Measurements from ENCODE around the gene LELP1.

LELP1 gene

DNA sequence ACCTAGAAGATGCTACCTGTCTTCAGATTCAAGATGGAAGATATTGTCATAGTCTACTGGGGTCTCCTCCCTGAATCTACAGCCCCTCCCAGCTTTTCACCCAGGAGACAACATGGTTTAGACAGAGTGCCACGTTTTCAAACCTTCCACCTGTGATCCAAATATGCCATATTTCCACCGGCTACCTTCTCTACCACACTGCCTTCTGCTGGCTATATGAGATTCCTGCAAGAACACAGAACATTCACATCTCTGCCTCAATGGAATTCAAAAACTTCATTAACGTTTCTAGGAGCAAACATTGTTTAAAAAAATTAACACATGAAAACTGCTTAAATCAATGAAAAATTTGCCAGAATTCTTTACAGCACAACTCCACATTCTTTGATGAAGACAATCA, 12.9 kb upstream of the LELP1 start:
- no peaks in the 10 kb centered on the region for H3K79me2 ChIP-seq (ENCODE audit: control insufficient read depth, low read length)
- no peaks in the 10 kb centered on the region for H3K4me1 ChIP-seq (ENCODE audit: control insufficient read depth, low read length)
- TF ChIP-seq EZH2phosphoT487 (IDR thresholded peaks at IDR 0.05; ENCODE audit: borderline replicate concordance, low read length), result no peak
- TF ChIP-seq, protein P1, sequence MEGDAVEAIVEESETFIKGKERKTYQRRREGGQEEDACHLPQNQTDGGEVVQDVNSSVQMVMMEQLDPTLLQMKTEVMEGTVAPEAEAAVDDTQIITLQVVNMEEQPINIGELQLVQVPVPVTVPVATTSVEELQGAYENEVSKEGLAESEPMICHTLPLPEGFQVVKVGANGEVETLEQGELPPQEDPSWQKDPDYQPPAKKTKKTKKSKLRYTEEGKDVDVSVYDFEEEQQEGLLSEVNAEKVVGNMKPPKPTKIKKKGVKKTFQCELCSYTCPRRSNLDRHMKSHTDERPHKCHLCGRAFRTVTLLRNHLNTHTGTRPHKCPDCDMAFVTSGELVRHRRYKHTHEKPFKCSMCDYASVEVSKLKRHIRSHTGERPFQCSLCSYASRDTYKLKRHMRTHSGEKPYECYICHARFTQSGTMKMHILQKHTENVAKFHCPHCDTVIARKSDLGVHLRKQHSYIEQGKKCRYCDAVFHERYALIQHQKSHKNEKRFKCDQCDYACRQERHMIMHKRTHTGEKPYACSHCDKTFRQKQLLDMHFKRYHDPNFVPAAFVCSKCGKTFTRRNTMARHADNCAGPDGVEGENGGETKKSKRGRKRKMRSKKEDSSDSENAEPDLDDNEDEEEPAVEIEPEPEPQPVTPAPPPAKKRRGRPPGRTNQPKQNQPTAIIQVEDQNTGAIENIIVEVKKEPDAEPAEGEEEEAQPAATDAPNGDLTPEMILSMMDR (IDR thresholded peaks at IDR 0.05; ENCODE audit: low read depth, low read length, poor library complexity, severe bottlenecking), result peak; percentile 20
- H3K4me3 ChIP-seq (ENCODE audit: low read length), result no peak overlapping the region
- H3K36me3 ChIP-seq (ENCODE audit: control insufficient read depth, low read length), result no peaks in the 10 kb centered on the region
- H3K27ac ChIP-seq (ENCODE audit: low read depth, low read length), result no peak overlapping the region
- no peaks in the 10 kb centered on the region for H3K9me2 ChIP-seq (replicated peaks; ENCODE audit: control insufficient read depth, low read length)
- H3K9me3 ChIP-seq (ENCODE audit: control insufficient read depth, insufficient read depth, low read length), result no peaks in the 10 kb centered on the region
- no peaks in the 10 kb centered on the region for H4K20me1 ChIP-seq (ENCODE audit: control insufficient read depth, insufficient read depth, low read depth, low read length)
- peaks cover 11% of the 10 kb centered on the region; the same call in 1 of the 2 replicates for H3K27me3 ChIP-seq (ENCODE audit: control insufficient read depth, low read length)
- no peaks in the 10 kb centered on the region for H3F3A ChIP-seq (ENCODE audit: control insufficient read depth, insufficient read depth)
- H3K4me2 ChIP-seq (ENCODE audit: low read length), result no peak overlapping the region

DNA sequence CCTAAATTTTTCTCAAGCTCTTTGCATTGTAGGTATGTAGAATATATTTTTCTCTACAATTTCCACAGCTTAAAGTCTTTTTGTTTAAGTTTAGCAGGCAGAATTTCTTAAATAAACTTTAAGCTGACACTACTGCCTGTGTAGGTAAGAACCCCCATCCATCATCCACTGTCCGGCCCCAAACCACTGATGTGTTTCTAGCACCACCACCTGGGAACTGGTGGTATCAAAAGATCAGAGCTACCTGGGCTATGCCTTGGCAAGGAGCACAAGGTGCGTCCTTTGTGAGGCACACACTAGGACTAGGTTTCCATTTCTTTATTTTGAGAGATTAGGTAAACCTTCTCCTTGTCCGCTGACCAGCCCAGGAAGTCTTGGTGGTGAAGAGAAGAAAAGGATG, 10.5 kb upstream of the LELP1 start:
- H3K27ac ChIP-seq (ENCODE audit: low read depth, low read length), result no peak overlapping the region
- no peaks in the 10 kb centered on the region for H3F3A ChIP-seq (ENCODE audit: control insufficient read depth, insufficient read depth)
- TF ChIP-seq, protein P1 (IDR thresholded peaks at IDR 0.05; ENCODE audit: low read depth, low read length, poor library complexity, severe bottlenecking), result peak; percentile 56
- TF ChIP-seq EZH2phosphoT487 (IDR thresholded peaks at IDR 0.05; ENCODE audit: borderline replicate concordance, low read length), result no peak
- no peak overlapping the region for H3K4me3 ChIP-seq (ENCODE audit: low read length)
- H3K9me3 ChIP-seq (ENCODE audit: control insufficient read depth, insufficient read depth, low read length), result no peaks in the 10 kb centered on the region
- no peaks in the 10 kb centered on the region for H3K79me2 ChIP-seq (ENCODE audit: control insufficient read depth, low read length)
- peaks cover 11% of the 10 kb centered on the region; the same call in 1 of the 2 replicates for H3K27me3 ChIP-seq (ENCODE audit: control insufficient read depth, low read length)
- H3K36me3 ChIP-seq (ENCODE audit: control insufficient read depth, low read length), result no peaks in the 10 kb centered on the region
- no peaks in the 10 kb centered on the region for H3K4me1 ChIP-seq (ENCODE audit: control insufficient read depth, low read length)
- no peaks in the 10 kb centered on the region for H3K9me2 ChIP-seq (replicated peaks; ENCODE audit: control insufficient read depth, low read length)
- H3K4me2 ChIP-seq (ENCODE audit: low read length), result no peak overlapping the region
- H4K20me1 ChIP-seq (ENCODE audit: control insufficient read depth, insufficient read depth, low read depth, low read length), result no peaks in the 10 kb centered on the region

DNA sequence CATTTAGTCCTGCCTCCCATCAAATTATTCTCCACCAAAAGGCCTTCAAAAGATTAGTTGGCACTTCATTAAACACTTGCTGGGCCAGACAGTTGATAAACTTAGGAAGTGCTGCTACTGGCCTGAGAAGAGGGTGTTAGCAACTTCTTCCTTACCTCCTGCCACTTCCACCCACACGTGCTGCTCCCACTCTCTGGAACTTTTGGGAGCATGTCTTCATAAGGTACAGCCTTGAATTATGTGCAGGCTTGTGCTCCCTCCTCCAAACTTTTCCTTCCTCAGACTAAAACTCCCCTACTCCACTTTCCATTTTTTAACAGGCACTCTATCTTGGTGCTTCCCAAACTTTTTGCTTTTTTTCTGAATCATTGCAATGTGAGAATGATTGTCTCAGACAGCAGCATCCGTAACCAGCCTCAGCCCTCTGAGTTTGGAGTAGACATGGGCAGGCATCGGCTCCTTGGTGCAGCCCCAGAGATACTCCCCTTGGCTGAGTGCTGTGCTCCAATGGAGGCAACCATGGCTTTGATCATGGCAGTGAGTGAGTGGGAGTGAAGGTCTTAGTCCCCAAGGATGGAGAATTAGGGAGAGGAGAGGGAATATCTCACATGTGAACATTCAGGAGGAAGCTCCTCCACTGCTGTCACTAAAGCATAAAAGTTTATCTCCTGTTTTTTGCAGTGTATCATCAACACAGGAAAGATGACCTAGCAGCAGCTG, 8.7 kb upstream of the LELP1 start:
- peaks cover 6% of the 10 kb centered on the region; the same call in 1 of the 2 replicates for H3K27me3 ChIP-seq (ENCODE audit: control insufficient read depth, low read length)
- TF ChIP-seq, protein P1 (IDR thresholded peaks at IDR 0.05; ENCODE audit: low read depth, low read length, poor library complexity, severe bottlenecking), result no peak
- no peak for TF ChIP-seq EZH2phosphoT487 (IDR thresholded peaks at IDR 0.05; ENCODE audit: borderline replicate concordance, low read length)
- no peak overlapping the region for H3K27ac ChIP-seq (ENCODE audit: low read depth, low read length)
- H4K20me1 ChIP-seq (ENCODE audit: control insufficient read depth, insufficient read depth, low read depth, low read length), result no peaks in the 10 kb centered on the region
- H3K79me2 ChIP-seq (ENCODE audit: control insufficient read depth, low read length), result no peaks in the 10 kb centered on the region
- no peaks in the 10 kb centered on the region for H3K9me3 ChIP-seq (ENCODE audit: control insufficient read depth, insufficient read depth, low read length)
- no peaks in the 10 kb centered on the region for H3F3A ChIP-seq (ENCODE audit: control insufficient read depth, insufficient read depth)
- no peak overlapping the region for H3K4me3 ChIP-seq (ENCODE audit: low read length)
- no peaks in the 10 kb centered on the region for H3K4me1 ChIP-seq (ENCODE audit: control insufficient read depth, low read length)
- H3K4me2 ChIP-seq (ENCODE audit: low read length), result no peak overlapping the region
- no peaks in the 10 kb centered on the region for H3K36me3 ChIP-seq (ENCODE audit: control insufficient read depth, low read length)
- no peaks in the 10 kb centered on the region for H3K9me2 ChIP-seq (replicated peaks; ENCODE audit: control insufficient read depth, low read length)

Measured in DOHH2 (cell line).